HepG2 (cell line): ENCODE measurements around the gene FOXP3. TPM values are rescaled to one million over a fixed set of nuclear protein-coding genes. Genes with fewer than 3 reads are reported as not detected.

Source experiments
- ATAC-seq: fragments of 200-7000 bp; cut with Tn5 transposase; 3 replicates; pipeline ENCODE4 v1.9.1; 2020; ENCODE audit warnings: mild to moderate bottlenecking, moderate library complexity
- BruUV-seq: library from RNA; stranded (reverse); fragments of 400-500 nt; replicated peaks from 2 replicates; lab custom pipeline; 2021; lab: Mats Ljungman, UMichigan
- CTCF ChIA-PET: fragments of 300-600 bp; formaldehyde crosslinking; extraction: SDS; loops from one replicate; lab custom pipeline; 2021; ENCODE audit warnings: low total read pairs, inconsistent platforms, low intra/inter-chr PET ratio; lab: Yijun Ruan, JAX
- POLR2A ChIA-PET: fragments of 350-600 bp; sonication (Branson Sonifier 250); formaldehyde crosslinking; loops from one replicate; lab custom pipeline; 2020; ENCODE audit warnings: antibody characterized with exemption, inconsistent platforms; lab: Yijun Ruan, JAX
- DNase-seq: peaks from one replicate; pipeline ENCODE4 v3.0.0-alpha.2; 2015; ENCODE audit warnings: low spot score
- FAIRE-seq: peaks from 3 replicates; lab custom pipeline; 2011; peaks lifted over from hg19 to GRCh38; lab: Jason Lieb, UNC
- H2AFZ ChIP-seq: one replicate; pipeline ENCODE4 v1.6.1; 2011; ENCODE audit warnings: low read length, inconsistent platforms
- H3K27ac ChIP-seq: fragments of 300-600 bp; 3 replicates; pipeline ENCODE4 v1.8.0; 2011; ENCODE audit warnings: mixed run types, mild to moderate bottlenecking, mixed read lengths, low read length, inconsistent platforms; ENCODE audit not compliant: insufficient read depth; ENCODE audit errors: extremely low read length
- H3K27me3 ChIP-seq, 2 experiments: fragments of 200-600 bp in 1 of 2; 2 replicates in 1 of 2; 3 replicates in 1 of 2; pipeline versions ENCODE4 v1.6.0 to v1.8.0; 2011; ENCODE audit warnings: low read length in 2 of 2, mild to moderate bottlenecking in 2 of 2, moderate library complexity in 2 of 2, inconsistent platforms in 1 of 2; ENCODE audit not compliant: insufficient read depth in 2 of 2, control insufficient read depth in 1 of 2
- H3K36me3 ChIP-seq, 2 experiments: fragments of 200-600 bp in 1 of 2; replicated peaks in 1 of 2; 2 replicates in 1 of 2; 3 replicates in 1 of 2; pipeline versions ENCODE4 v1.5.1 to v1.8.0; 2011; ENCODE audit warnings: low read length in 2 of 2, inconsistent platforms in 1 of 2; ENCODE audit not compliant: insufficient read depth in 2 of 2, control insufficient read depth in 1 of 2
- H3K4me1 ChIP-seq: 2 replicates; pipeline ENCODE4 v1.5.1; 2012; ENCODE audit warnings: low read length, inconsistent platforms; ENCODE audit not compliant: insufficient read depth
- H3K4me2 ChIP-seq: 2 replicates; pipeline ENCODE4 v1.6.0; 2011; ENCODE audit warnings: low read depth, low read length, inconsistent platforms
- H3K4me3 ChIP-seq, 3 experiments: fragments of 200-600 bp in 1 of 3; sonication (generic), shearing (Covaris generic) in 1 of 3; replicated peaks in 1 of 3; 2 replicates each; pipeline ENCODE4 v1.5.1; 2011 to 2016; ENCODE audit warnings: low read length in 3 of 3, inconsistent platforms in 2 of 3, low read depth in 2 of 3, mild to moderate bottlenecking in 2 of 3, control low read depth in 1 of 3, mixed read lengths in 1 of 3; ENCODE audit not compliant: insufficient read depth in 1 of 3
- H3K79me2 ChIP-seq: one replicate; pipeline ENCODE4 v1.6.1; 2011; ENCODE audit warnings: low read length, inconsistent platforms; ENCODE audit not compliant: insufficient read depth
- H3K9ac ChIP-seq: 2 replicates; pipeline ENCODE4 v1.6.0; 2011; ENCODE audit warnings: mild to moderate bottlenecking, low read depth, low read length, inconsistent platforms; ENCODE audit not compliant: insufficient read depth
- H3K9me3 ChIP-seq: 2 replicates; pipeline ENCODE4 v1.5.1; 2012; ENCODE audit warnings: mild to moderate bottlenecking, low read length
- H4K20me1 ChIP-seq: 2 replicates; pipeline ENCODE4 v1.6.0; 2011; ENCODE audit warnings: inconsistent platforms, mild to moderate bottlenecking, low read length, moderate library complexity; ENCODE audit not compliant: insufficient read depth
- ATM ChIP-seq: fragments of 450-650 bp; IDR thresholded peaks from 2 replicates; pipeline ENCODE4 v1.7.1; 2017; ENCODE audit warnings: mild to moderate bottlenecking, borderline replicate concordance
- IRF2 ChIP-seq: IDR thresholded peaks from 2 replicates; pipeline ENCODE4 v1.6.1; 2018; ENCODE audit warnings: missing genetic modification reagents, missing compliant biosample characterization
- NFYC ChIP-seq: IDR thresholded peaks from 2 replicates; pipeline ENCODE4 v1.6.1; 2016; ENCODE audit warnings: missing genetic modification reagents, missing compliant biosample characterization
- PTBP1 ChIP-seq: fragments of 200-400 bp; formaldehyde crosslinking; IDR thresholded peaks from 2 replicates; pipeline ENCODE4 v1.6.1; 2018; ENCODE audit warnings: low read length, low read depth; ENCODE audit not compliant: poor library complexity, severe bottlenecking
- TBP ChIP-seq: sonication (generic); formaldehyde crosslinking; IDR thresholded peaks from 2 replicates; pipeline ENCODE4 v1.5.0; 2020; ENCODE audit warnings: missing genetic modification reagents
- ZMYM3 ChIP-seq: sonication (generic); formaldehyde crosslinking; IDR thresholded peaks from 2 replicates; pipeline ENCODE4 v1.5.1; 2020; ENCODE audit warnings: mild to moderate bottlenecking, missing genetic modification reagents
- ZNF317 ChIP-seq: sonication (generic); formaldehyde crosslinking; IDR thresholded peaks from 2 replicates; pipeline ENCODE4 v1.5.0; 2020; ENCODE audit warnings: mild to moderate bottlenecking, missing genetic modification reagents
- WGBS: methylation state at CpG from one replicate; pipeline ENCODE4 v1.1.6; 2017; ENCODE audit warnings: low lambda C conversion rate; 5-methylcytosine and 5-hydroxymethylcytosine counted together
- in situ Hi-C: cut with HindIII; loops from 2 replicates; pipeline ENCODE4 v1.10.0; 2017; ENCODE audit warnings: low pct_unique_long_range_greater_than_20kb; ENCODE audit not compliant: extremely low pct_ligation_motif_present
- intact Hi-C: fragments of 100-400 bp; cut with micrococcal nuclease; formaldehyde crosslinking; loops from one replicate; pipeline ENCODE4 v1.10.0; 2022; ENCODE audit not compliant: unreplicated experiment
- polyA plus RNA-seq, 8 experiments: library from polyadenylated mRNA; depleted of rRNA in 3 of 8; stranded (reverse) in 7 of 8; unstranded in 1 of 8; fragments of >200 nt; fragmentation: Illumina TruSeq in 4 of 8; extraction: Trizol in 4 of 8; gene quantifications; 2 replicates each; pipeline versions ENCODE4 v1.2.1 to v1.2.3, GENCODE V29; 2011 to 2016; ENCODE audit warnings: low read depth in 4 of 8, missing spikeins in 1 of 8, mixed read lengths in 1 of 8; ENCODE audit not compliant: insufficient read depth in 1 of 8
- total RNA-seq, 5 experiments: library from RNA; depleted of rRNA; stranded (reverse); fragments of >200 nt; fragmentation: Illumina TruSeq; extraction: Trizol; gene quantifications; 2 replicates each; pipeline ENCODE4 v1.2.3, GENCODE V29; 2016; ENCODE audit warnings: low read depth in 1 of 5
- TF ChIP-seq, protein P1 (sequence below): sonication (generic); formaldehyde crosslinking; IDR thresholded peaks from 2 replicates; pipeline ENCODE4 v1.5.0; 2020; ENCODE audit warnings: mild to moderate bottlenecking, missing genetic modification reagents, borderline replicate concordance
- TF ChIP-seq, protein P2 (sequence below): sonication (generic); formaldehyde crosslinking; IDR thresholded peaks from 2 replicates; pipeline ENCODE4 v1.4.0; 2020; ENCODE audit warnings: missing genetic modification reagents, low read depth, mild to moderate bottlenecking, borderline replicate concordance
- TF ChIP-seq, protein P3 (sequence below): sonication (generic); formaldehyde crosslinking; IDR thresholded peaks from 2 replicates; pipeline ENCODE4 v1.8.1; 2023; ENCODE audit warnings: mild to moderate bottlenecking, missing genetic modification reagents
- TF ChIP-seq, protein P4 (sequence below): sonication (generic); formaldehyde crosslinking; IDR thresholded peaks from 2 replicates; pipeline ENCODE4 v1.5.1; 2020; ENCODE audit warnings: mild to moderate bottlenecking, moderate library complexity, missing genetic modification reagents

FOXP3 gene
- total and polyA plus RNA-seq, 2 of the 13 experiments (the other 11 are each of a cell fraction or from before 2014, with no cell fraction given), result 0.04 TPM; not detected in 1

DNA sequence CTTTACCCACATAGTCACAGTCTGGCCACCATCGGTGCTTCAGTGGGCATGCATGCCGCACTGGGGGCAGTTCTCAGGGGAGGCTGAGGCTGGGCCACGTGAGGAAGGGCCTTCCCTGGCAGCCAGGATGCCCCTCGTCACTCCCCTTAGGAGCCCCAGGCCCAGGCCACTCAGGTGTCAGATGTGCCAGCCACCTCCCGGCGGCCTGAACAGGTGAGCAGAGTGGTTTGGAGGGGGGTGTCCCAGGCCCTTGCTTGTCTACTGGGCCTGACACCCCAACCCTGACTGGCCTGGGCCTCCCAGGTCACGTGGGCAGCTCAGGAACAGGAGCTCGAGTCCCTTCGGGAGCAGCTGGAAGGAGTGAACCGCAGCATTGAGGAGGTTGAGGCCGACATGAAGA is 17.2 kb downstream of the FOXP3 start:
- intact Hi-C loops, result no loop called here
- 93% methylated on average over 3 of the region's 11 CpGs for WGBS
- Histone ChIP-seq H3K9ac (no peak overlapping the region), H3K4me1 (no peaks in the 10 kb centered on the region), H3K27ac (no peak overlapping the region), H3K4me2 (no peak overlapping the region), H4K20me1 (no peaks in the 10 kb centered on the region), H3K79me2 (no peaks in the 10 kb centered on the region), H3K36me3 (peaks cover 0 to 3% of the 10 kb centered on the region in 2 experiments; a peak in 1 of 5 replicates), H3K9me3 (no peaks in the 10 kb centered on the region), H3K27me3 (no peaks in the 10 kb centered on the region), H3K4me3 (no peak overlapping the region), H2AFZ (no peak overlapping the region)
- ATAC-seq, result no peak
- POLR2A ChIA-PET, result no interaction called here
- TF ChIP-seq NFYC (CRISPR knock-in tag), result no peak
- TF ChIP-seq, protein P1, sequence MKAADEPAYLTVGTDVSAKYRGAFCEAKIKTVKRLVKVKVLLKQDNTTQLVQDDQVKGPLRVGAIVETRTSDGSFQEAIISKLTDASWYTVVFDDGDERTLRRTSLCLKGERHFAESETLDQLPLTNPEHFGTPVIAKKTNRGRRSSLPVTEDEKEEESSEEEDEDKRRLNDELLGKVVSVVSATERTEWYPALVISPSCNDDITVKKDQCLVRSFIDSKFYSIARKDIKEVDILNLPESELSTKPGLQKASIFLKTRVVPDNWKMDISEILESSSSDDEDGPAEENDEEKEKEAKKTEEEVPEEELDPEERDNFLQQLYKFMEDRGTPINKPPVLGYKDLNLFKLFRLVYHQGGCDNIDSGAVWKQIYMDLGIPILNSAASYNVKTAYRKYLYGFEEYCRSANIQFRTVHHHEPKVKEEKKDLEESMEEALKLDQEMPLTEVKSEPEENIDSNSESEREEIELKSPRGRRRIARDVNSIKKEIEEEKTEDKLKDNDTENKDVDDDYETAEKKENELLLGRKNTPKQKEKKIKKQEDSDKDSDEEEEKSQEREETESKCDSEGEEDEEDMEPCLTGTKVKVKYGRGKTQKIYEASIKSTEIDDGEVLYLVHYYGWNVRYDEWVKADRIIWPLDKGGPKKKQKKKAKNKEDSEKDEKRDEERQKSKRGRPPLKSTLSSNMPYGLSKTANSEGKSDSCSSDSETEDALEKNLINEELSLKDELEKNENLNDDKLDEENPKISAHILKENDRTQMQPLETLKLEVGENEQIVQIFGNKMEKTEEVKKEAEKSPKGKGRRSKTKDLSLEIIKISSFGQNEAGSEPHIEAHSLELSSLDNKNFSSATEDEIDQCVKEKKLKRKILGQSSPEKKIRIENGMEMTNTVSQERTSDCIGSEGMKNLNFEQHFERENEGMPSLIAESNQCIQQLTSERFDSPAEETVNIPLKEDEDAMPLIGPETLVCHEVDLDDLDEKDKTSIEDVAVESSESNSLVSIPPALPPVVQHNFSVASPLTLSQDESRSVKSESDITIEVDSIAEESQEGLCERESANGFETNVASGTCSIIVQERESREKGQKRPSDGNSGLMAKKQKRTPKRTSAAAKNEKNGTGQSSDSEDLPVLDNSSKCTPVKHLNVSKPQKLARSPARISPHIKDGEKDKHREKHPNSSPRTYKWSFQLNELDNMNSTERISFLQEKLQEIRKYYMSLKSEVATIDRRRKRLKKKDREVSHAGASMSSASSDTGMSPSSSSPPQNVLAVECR (CRISPR knock-in tag), result no peak
- TF ChIP-seq, protein P2, sequence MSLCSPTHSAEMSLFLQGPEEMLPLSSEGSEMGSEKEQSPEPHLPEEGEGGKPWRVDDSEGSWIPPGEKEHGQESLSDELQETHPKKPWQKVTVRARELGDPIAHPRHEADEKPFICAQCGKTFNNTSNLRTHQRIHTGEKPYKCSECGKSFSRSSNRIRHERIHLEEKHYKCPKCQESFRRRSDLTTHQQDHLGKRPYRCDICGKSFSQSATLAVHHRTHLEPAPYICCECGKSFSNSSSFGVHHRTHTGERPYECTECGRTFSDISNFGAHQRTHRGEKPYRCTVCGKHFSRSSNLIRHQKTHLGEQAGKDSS (CRISPR knock-in tag), result no peak
- TF ChIP-seq ZMYM3 (CRISPR knock-in tag), result no peak
- no peak for TF ChIP-seq TBP (CRISPR knock-in tag)
- TF ChIP-seq, protein P3, sequence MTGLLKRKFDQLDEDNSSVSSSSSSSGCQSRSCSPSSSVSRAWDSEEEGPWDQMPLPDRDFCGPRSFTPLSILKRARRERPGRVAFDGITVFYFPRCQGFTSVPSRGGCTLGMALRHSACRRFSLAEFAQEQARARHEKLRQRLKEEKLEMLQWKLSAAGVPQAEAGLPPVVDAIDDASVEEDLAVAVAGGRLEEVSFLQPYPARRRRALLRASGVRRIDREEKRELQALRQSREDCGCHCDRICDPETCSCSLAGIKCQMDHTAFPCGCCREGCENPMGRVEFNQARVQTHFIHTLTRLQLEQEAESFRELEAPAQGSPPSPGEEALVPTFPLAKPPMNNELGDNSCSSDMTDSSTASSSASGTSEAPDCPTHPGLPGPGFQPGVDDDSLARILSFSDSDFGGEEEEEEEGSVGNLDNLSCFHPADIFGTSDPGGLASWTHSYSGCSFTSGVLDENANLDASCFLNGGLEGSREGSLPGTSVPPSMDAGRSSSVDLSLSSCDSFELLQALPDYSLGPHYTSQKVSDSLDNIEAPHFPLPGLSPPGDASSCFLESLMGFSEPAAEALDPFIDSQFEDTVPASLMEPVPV (CRISPR knock-in tag), result no peak
- TF ChIP-seq PTBP1, result no peak
- TF ChIP-seq ATM, result no peak
- TF ChIP-seq ZNF317, result no peak
- TF ChIP-seq, protein P4, sequence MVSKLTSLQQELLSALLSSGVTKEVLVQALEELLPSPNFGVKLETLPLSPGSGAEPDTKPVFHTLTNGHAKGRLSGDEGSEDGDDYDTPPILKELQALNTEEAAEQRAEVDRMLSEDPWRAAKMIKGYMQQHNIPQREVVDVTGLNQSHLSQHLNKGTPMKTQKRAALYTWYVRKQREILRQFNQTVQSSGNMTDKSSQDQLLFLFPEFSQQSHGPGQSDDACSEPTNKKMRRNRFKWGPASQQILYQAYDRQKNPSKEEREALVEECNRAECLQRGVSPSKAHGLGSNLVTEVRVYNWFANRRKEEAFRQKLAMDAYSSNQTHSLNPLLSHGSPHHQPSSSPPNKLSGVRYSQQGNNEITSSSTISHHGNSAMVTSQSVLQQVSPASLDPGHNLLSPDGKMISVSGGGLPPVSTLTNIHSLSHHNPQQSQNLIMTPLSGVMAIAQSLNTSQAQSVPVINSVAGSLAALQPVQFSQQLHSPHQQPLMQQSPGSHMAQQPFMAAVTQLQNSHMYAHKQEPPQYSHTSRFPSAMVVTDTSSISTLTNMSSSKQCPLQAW (CRISPR knock-in tag), result no peak
- TF ChIP-seq IRF2 (CRISPR knock-in tag), result no peak
- no peak for DNase-seq
- CTCF ChIA-PET, result no interaction called here
- FAIRE-seq, result no peak
- in situ Hi-C loops, result no loop called here
- BruUV-seq, result no TSS peak
